A549 (cell line): Measurements from ENCODE around the gene FGF1.

Experiments
- ATOH8 ChIP-seq: fragments of 250-450 bp; sonication (Bioruptor Pico); IDR thresholded peaks from 2 replicates; pipeline ENCODE4 v1.5.0; 2020; ENCODE audit warnings: low read depth, mild to moderate bottlenecking, moderate library complexity
- E2F6 ChIP-seq: IDR thresholded peaks from 2 replicates; pipeline ENCODE4 v1.6.1; 2012; ENCODE audit warnings: low read depth, borderline replicate concordance
- EP300 ChIP-seq, 2 experiments: fragments of >200 bp; sonication (Bioruptor Twin); formaldehyde crosslinking; IDR thresholded peaks; 2 replicates in 1 of 2; 3 replicates in 1 of 2; pipeline ENCODE4 v1.6.1; 2016 to 2017
- FOSL2 ChIP-seq, 2 experiments: fragments of 450-650 bp in 1 of 2; fragments of >200 bp in 1 of 2; sonication (Bioruptor Twin) in 1 of 2; formaldehyde crosslinking; IDR thresholded peaks; 2 replicates each; pipeline versions ENCODE4 v1.5.0 to v1.6.1; 2016 to 2020; ENCODE audit warnings: mild to moderate bottlenecking in 1 of 2, moderate library complexity in 1 of 2
- HEYL ChIP-seq: fragments of 250-450 bp; sonication (Bioruptor Pico); IDR thresholded peaks from 2 replicates; pipeline ENCODE4 v1.8.0; 2021; ENCODE audit warnings: mild to moderate bottlenecking, moderate library complexity
- MAFK ChIP-seq: fragments of 450-650 bp; IDR thresholded peaks from 2 replicates; pipeline ENCODE4 v1.6.1; 2014; ENCODE audit not compliant: partially characterized antibody
- POLR2A ChIP-seq: IDR thresholded peaks from 2 replicates; pipeline ENCODE4 v1.6.1; 2012; ENCODE audit warnings: mild to moderate bottlenecking, low read length
- TP53 ChIP-seq: fragments of 250-450 bp; sonication (Bioruptor Pico); IDR thresholded peaks from 2 replicates; pipeline ENCODE4 v1.5.0; 2021; ENCODE audit warnings: mild to moderate bottlenecking, moderate library complexity
- TF ChIP-seq, protein P1 (sequence below): fragments of >200 bp; sonication (Bioruptor Twin); formaldehyde crosslinking; IDR thresholded peaks from 3 replicates; pipeline ENCODE4 v1.5.1; 2016
- TF ChIP-seq, protein P2 (sequence below): fragments of 200-600 bp; sonication (generic); IDR thresholded peaks from 2 replicates; pipeline ENCODE4 v1.6.1; 2016; ENCODE audit warnings: antibody characterized with exemption, mild to moderate bottlenecking, moderate library complexity

GRCh38 chr5:142572006-142572405 lies 113.9 kb downstream of the FGF1 start:
- TF ChIP-seq, protein P1, sequence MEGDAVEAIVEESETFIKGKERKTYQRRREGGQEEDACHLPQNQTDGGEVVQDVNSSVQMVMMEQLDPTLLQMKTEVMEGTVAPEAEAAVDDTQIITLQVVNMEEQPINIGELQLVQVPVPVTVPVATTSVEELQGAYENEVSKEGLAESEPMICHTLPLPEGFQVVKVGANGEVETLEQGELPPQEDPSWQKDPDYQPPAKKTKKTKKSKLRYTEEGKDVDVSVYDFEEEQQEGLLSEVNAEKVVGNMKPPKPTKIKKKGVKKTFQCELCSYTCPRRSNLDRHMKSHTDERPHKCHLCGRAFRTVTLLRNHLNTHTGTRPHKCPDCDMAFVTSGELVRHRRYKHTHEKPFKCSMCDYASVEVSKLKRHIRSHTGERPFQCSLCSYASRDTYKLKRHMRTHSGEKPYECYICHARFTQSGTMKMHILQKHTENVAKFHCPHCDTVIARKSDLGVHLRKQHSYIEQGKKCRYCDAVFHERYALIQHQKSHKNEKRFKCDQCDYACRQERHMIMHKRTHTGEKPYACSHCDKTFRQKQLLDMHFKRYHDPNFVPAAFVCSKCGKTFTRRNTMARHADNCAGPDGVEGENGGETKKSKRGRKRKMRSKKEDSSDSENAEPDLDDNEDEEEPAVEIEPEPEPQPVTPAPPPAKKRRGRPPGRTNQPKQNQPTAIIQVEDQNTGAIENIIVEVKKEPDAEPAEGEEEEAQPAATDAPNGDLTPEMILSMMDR: no peak
- TF ChIP-seq MAFK (no peak), POLR2A (no peak), TP53 (CRISPR knock-in tag) (no peak), FOSL2 (IDR thresholded peaks at IDR 0.05) (no peak), FOSL2 (CRISPR knock-in tag; IDR thresholded peaks at IDR 0.05) (no peak), EP300 (IDR thresholded peaks at IDR 0.05) (no peak), E2F6 (no peak), ATOH8 (CRISPR knock-in tag) (no peak), HEYL (CRISPR knock-in tag) (no peak)
- TF ChIP-seq, protein P2, sequence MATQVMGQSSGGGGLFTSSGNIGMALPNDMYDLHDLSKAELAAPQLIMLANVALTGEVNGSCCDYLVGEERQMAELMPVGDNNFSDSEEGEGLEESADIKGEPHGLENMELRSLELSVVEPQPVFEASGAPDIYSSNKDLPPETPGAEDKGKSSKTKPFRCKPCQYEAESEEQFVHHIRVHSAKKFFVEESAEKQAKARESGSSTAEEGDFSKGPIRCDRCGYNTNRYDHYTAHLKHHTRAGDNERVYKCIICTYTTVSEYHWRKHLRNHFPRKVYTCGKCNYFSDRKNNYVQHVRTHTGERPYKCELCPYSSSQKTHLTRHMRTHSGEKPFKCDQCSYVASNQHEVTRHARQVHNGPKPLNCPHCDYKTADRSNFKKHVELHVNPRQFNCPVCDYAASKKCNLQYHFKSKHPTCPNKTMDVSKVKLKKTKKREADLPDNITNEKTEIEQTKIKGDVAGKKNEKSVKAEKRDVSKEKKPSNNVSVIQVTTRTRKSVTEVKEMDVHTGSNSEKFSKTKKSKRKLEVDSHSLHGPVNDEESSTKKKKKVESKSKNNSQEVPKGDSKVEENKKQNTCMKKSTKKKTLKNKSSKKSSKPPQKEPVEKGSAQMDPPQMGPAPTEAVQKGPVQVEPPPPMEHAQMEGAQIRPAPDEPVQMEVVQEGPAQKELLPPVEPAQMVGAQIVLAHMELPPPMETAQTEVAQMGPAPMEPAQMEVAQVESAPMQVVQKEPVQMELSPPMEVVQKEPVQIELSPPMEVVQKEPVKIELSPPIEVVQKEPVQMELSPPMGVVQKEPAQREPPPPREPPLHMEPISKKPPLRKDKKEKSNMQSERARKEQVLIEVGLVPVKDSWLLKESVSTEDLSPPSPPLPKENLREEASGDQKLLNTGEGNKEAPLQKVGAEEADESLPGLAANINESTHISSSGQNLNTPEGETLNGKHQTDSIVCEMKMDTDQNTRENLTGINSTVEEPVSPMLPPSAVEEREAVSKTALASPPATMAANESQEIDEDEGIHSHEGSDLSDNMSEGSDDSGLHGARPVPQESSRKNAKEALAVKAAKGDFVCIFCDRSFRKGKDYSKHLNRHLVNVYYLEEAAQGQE: no peak
